Mucosa of stomach (tissue), 1 donor: ENCODE results near the gene PIM1.
"Not testable (repeated sequence)": the region's sequence is repeated elsewhere in the genome, so short reads cannot be mapped to it uniquely, and the experiment has no call there.

Source experiments
- H3K27me3 ChIP-seq: one replicate; pipeline ENCODE4 v1.7.0; 2013; ENCODE audit warnings: mild to moderate bottlenecking, low read length; ENCODE audit not compliant: control insufficient read depth, insufficient read depth
- H3K36me3 ChIP-seq: one replicate; pipeline ENCODE4 v1.7.0; 2013; ENCODE audit warnings: low read length; ENCODE audit not compliant: control insufficient read depth, insufficient read depth
- H3K4me1 ChIP-seq: one replicate; pipeline ENCODE4 v1.7.0; 2013; ENCODE audit warnings: mild to moderate bottlenecking, low read length; ENCODE audit not compliant: control insufficient read depth, insufficient read depth
- H3K4me3 ChIP-seq: one replicate; pipeline ENCODE4 v1.7.0; 2013; ENCODE audit warnings: low read length
- H3K9ac ChIP-seq: one replicate; pipeline ENCODE4 v1.7.0; 2013; ENCODE audit warnings: mild to moderate bottlenecking, low read length, moderate library complexity
- H3K9me3 ChIP-seq: one replicate; pipeline ENCODE4 v1.7.0; 2013; ENCODE audit warnings: mild to moderate bottlenecking, low read length, moderate library complexity; ENCODE audit not compliant: control insufficient read depth
- donor health status: Pancreatic carcinoma.

PIM1 gene

GRCh38 chr6:37175332-37176267, 5.6 kb downstream of the PIM1 start:
- H3K27me3 ChIP-seq, result no peaks in the 10 kb centered on the region
- H3K36me3 ChIP-seq, result no peaks in the 10 kb centered on the region
- H3K4me1 ChIP-seq, result peaks cover 22% of the 10 kb centered on the region
- no peak overlapping the region for H3K4me3 ChIP-seq
- H3K9me3 ChIP-seq, result no peaks in the 10 kb centered on the region
- H3K9ac ChIP-seq, result no peak overlapping the region

- no peaks in the 10 kb centered on the region for H3K36me3 ChIP-seq
- H3K4me3 ChIP-seq, result no peak overlapping the region
- H3K9ac ChIP-seq, result no peak overlapping the region
- H3K27me3 ChIP-seq, result no peaks in the 10 kb centered on the region
- no peaks in the 10 kb centered on the region for H3K9me3 ChIP-seq
- H3K4me1 ChIP-seq, result peaks cover 18% of the 10 kb centered on the region
Measured at GRCh38 chr6:37176268-37177076, 6.5 kb downstream of the PIM1 start.

GRCh38 chr6:37177077-37177934, 7.4 kb downstream of the PIM1 start:
- H3K9ac ChIP-seq, result no peak overlapping the region
- peaks cover 17% of the 10 kb centered on the region for H3K4me1 ChIP-seq
- no peaks in the 10 kb centered on the region for H3K9me3 ChIP-seq
- no peak overlapping the region for H3K4me3 ChIP-seq
- H3K27me3 ChIP-seq, result no peaks in the 10 kb centered on the region
- no peaks in the 10 kb centered on the region for H3K36me3 ChIP-seq

GRCh38 chr6:37177935-37178517, 8.1 kb downstream of the PIM1 start:
- Histone ChIP-seq H3K36me3 (no peaks in the 10 kb centered on the region), H3K4me3 (no peak overlapping the region), H3K9me3 (no peaks in the 10 kb centered on the region), H3K9ac (no peak overlapping the region), H3K4me1 (peaks cover 10% of the 10 kb centered on the region), H3K27me3 (no peaks in the 10 kb centered on the region)

GRCh38 chr6:37180075-37180474, 10.1 kb downstream of the PIM1 start:
- Histone ChIP-seq H3K27me3 (no peaks in the 10 kb centered on the region), H3K4me1 (no peaks in the 10 kb centered on the region), H3K9ac (no peak overlapping the region), H3K36me3 (no peaks in the 10 kb centered on the region), H3K4me3 (no peak overlapping the region), H3K9me3 (no peaks in the 10 kb centered on the region)

- H3K9ac ChIP-seq, H3K36me3 ChIP-seq, H3K27me3 ChIP-seq, H3K4me1 ChIP-seq, H3K4me3 ChIP-seq, H3K9me3 ChIP-seq: not testable (repeated sequence)
Measured at GRCh38 chr6:37180610-37181009, 10.7 kb downstream of the PIM1 start.

- no peaks in the 10 kb centered on the region for H3K36me3 ChIP-seq
- H3K4me1 ChIP-seq, result no peaks in the 10 kb centered on the region
Measured at GRCh38 chr6:37182736-37183590, 13.0 kb downstream of the PIM1 start.

GRCh38 chr6:37185949-37186720, 16.2 kb downstream of the PIM1 start:
- not testable (repeated sequence) for H3K36me3 ChIP-seq, H3K27me3 ChIP-seq, H3K9me3 ChIP-seq, H3K4me3 ChIP-seq, H3K9ac ChIP-seq, H3K4me1 ChIP-seq

More at GRCh38 chr6:37182736-37183590, 13.0 kb downstream of the PIM1 start:
- Histone ChIP-seq H3K27me3 (no peaks in the 10 kb centered on the region), H3K4me3 (no peak overlapping the region), H3K9ac (no peak overlapping the region), H3K9me3 (no peaks in the 10 kb centered on the region)

- Histone ChIP-seq H3K27me3 (no peaks in the 10 kb centered on the region), H3K9ac (no peak overlapping the region), H3K4me3 (no peak overlapping the region), H3K9me3 (no peaks in the 10 kb centered on the region), H3K36me3 (no peaks in the 10 kb centered on the region), H3K4me1 (no peaks in the 10 kb centered on the region)
Measured at GRCh38 chr6:37187321-37188022, 17.5 kb downstream of the PIM1 start.

- Histone ChIP-seq H3K4me1 (no peaks in the 10 kb centered on the region), H3K36me3 (no peaks in the 10 kb centered on the region), H3K27me3 (no peaks in the 10 kb centered on the region), H3K9ac (no peak overlapping the region), H3K9me3 (no peaks in the 10 kb centered on the region), H3K4me3 (no peak overlapping the region)
Measured at GRCh38 chr6:37188962-37189510, 19.1 kb downstream of the PIM1 start.
